HG03457 (cell line): ENCODE results near the gene ATP5F1B.

ENCODE experiments used
- ATAC-seq: cut with Tn5 transposase; IDR thresholded peaks from one replicate; pipeline ENCODE4 v1.9.1; 2021; ENCODE audit warnings: moderate number of reproducible peaks; ENCODE audit not compliant: unreplicated experiment

Gene ATP5F1B

GRCh38 chr12:56645717-56646446 lies at the start of gene ATP5F1B:
ATP5F1B (minus strand) TSS chr12:56645984; CDS start chr12:56645963, 21 bp downstream.
- peak; percentile 96 for ATAC-seq

DNA sequence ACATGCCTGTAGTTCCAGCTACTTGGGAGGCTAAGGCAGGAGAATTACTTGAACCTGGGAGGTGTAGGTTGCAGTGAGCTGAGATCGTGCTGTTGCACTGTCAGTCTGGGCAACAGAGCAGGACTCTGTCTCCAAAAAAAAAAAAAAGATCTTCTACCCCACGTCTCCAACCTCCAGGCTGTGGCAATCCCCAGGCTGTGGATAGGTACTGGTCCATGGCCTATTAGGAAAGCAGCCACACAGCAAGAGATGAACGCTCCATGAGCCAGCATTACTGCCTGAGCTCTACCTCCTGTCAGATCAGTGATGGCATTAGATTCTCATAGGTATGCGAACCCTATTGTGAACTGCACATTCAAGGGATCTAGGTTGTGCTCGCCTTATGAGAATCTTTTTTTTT lies 48.4 kb upstream of the ATP5F1B start:
- ATAC-seq: no peak

- ATAC-seq: no peak
Measured at GRCh38 chr12:56688846-56689109, 43.0 kb upstream of the ATP5F1B start.

GRCh38 chr12:56688129-56688845 lies 42.5 kb upstream of the ATP5F1B start, which contains the start of gene PTGES3:
PTGES3 (minus strand) TSS chr12:56688284; CDS start chr12:56687999, 285 bp downstream.
- peak; percentile 53 for ATAC-seq

DNA sequence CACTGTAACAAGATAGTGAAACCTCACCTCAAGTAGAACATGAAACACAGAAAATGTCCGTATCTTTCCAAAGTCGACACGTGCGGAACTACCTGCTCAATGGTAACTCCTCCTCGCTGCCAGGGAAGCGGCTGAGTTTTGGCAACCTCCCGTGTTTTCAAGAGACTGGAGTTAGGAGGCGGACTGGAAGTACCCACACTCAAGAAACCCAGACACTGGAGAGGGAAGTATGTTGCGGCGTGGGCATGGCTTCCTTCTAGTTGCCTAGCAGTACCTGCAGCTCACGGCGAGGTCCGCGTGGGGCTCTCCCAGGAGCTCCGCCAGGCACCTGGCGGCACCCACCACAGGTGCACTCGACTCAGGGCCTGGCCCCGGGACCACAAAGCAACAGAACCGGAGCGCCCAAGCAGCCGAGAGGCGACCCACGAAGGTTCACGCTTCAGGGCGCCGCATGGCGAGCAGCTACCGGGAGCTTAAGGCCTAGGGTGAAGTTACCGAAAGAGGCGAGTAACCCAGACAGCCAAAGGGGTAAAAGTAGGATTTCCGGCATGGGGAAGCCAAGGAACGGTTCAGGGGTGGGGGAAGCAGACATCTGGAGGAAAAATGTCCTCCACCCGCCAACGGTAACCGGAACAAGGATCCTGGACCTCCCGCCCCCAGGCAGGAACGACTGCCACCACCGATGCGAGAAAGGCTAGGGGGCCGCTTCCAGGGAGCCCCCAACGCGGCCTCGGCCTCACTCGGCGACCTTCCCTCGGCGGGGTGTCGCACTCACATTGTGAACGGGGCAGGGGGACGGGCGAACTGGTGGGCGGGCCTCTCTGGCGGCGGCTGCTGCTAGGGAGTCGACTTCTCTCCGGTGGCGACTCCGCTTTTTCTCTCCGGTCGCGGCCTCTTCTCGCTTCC lies 41.7 kb upstream of the ATP5F1B start:
- ATAC-seq: no peak

GRCh38 chr12:56684745-56685359 lies 39.1 kb upstream of the ATP5F1B start:
- ATAC-seq: no peak

GRCh38 chr12:56682323-56682722 lies 36.5 kb upstream of the ATP5F1B start:
- ATAC-seq: no peak

- ATAC-seq: no peak
Measured at GRCh38 chr12:56679883-56680575, 34.2 kb upstream of the ATP5F1B start.

- ATAC-seq: no peak
Measured at GRCh38 chr12:56678852-56679251, 33.1 kb upstream of the ATP5F1B start.

- ATAC-seq: no peak
Measured at GRCh38 chr12:56677680-56678079, 31.9 kb upstream of the ATP5F1B start.

GRCh38 chr12:56676851-56677580 lies 31.2 kb upstream of the ATP5F1B start:
- no peak for ATAC-seq

DNA sequence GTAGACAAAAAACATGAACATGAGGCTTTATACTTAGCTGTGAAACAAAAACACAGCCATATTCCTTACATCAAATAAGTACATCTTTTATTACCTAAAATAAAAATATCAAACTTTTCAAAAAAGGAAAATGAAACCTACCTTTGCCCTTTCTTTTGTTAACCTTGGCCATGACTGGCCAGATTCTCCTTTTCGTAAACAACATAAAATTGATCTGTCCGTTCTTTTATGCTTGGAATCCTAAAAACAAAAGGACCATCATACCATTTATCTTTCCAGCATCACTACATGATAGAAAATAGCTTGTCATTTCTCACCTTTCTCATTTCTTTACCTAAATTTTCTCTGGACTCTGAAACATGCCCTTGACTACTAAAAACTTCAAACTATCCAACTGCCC lies 25.8 kb upstream of the ATP5F1B start:
- ATAC-seq: no peak

DNA sequence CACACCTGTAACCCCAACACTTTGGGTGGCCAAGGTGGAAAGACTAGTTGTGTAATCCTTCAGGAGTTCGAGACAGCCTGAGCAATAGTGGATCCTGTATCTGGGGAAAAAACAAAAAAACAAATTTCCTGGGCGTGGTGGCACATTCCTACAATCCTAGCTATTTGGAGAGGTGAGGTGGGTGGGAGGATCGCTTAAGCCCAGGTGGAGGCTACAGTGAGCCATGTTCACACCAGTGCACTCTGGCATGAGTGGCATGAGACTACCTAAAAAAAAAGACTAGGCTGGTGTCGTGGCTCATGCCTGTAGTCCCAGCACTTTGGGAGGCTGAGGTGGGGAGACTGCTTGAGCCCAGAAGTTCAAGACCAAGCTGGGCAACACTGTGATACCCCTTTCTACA lies 25.1 kb upstream of the ATP5F1B start:
- no peak for ATAC-seq

DNA sequence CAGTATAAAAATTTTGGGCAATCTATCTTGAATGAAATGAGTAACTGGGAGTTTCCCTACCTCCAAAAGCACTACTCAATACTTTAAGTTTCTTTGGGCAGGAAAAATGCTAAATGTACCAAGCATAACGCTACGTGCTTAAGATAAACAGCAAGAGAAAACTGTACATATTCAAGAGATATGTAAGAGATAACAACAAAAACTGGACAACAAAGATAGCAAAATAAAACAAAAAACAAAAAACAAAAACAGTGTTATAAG lies 22.3 kb upstream of the ATP5F1B start:
- ATAC-seq: no peak

DNA sequence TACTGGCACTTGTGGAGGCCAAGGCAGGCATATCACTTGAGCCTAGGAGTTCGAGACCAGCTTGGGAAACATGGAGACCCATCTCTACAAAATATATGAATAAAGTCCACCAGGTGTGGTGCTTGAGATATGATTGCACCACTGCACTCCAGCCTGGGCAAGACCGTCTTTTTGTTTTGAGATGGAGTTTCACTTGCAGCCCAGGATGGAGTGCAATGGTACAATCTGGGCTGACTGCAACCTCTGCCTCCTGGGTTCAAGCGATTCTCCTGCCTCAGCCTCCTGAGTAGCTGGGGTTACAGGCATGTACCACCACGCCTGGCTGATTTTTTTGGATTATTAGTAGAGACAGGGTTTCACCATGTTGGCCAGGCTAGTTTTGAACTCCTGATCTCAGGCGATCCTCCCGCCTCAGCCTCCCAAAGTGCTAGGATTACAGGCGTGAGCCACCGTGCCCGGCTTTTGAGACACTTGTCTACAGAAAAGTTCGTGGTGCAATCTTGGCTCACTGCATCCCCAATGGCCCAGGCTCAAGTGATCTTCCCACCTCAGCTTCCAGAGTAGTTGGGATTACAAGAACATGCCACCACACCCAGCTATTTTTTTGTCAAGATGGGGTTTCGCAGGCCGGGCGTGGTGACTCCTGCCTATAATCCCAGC lies 16.3 kb upstream of the ATP5F1B start:
- no peak for ATAC-seq

DNA sequence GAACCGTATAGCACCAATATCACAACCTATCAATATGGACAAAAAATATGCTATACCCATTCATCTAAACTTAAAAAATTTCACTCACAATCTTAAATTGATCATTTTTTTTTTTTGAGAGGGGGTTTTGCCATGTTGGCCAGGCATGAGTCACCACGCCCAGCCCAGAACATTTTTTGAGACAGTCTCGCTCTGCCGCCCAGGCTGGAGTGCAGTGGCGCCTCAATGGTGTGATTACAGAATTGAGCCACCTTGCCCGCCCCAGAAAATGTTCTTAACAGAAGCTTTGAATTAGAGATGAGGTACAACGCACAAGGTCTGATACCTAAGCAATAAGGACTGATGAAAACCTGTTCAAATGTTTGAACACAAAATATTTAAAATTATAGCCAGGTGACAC lies 15.8 kb upstream of the ATP5F1B start:
- ATAC-seq: no peak

GRCh38 chr12:56658921-56659320 lies 13.1 kb upstream of the ATP5F1B start:
- no peak for ATAC-seq

DNA sequence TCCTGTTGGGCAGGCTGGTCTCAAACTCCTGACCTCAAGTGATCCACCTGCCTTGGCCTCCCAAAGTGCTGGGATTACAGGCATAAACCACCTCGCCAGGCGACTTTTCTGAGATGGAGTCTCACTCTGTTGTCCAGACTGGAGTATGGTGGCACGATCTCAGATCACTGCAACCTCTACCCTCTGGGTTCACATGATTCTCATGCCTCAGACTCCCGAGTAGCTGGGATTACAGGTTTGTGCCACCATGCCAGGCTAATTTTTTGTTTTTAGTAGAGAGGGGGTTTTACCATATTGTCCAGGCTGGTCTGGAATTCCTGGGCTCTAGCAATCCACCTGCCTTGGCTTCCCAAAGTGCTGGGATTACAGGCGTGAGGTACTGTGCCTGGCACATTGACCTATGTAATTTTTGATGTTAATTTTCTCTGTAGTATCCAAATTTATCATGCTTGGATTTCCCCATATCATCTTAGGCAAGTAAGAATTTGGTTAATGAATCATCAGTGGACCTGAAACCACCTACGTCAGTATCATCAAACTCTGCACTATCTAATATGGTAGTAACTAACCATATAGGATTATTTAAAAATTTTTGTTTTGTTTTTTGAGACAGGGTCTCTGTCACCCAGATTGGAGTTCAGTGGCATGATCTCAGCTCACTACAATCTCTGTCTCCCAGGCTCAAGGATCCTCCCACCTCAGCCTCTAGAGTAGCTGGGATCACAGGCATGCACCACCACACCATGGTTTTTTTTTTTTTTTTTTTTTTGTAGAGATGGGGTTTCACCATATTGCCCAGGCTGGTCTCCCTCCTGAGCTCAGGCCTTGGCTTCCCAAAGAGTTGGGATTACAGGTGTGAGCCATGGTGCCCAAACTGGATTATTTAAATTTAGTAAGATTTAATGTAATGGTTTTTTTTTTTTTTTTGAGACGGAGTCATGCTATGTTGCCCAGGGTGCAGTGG lies 11.9 kb upstream of the ATP5F1B start:
- no peak for ATAC-seq
